NT2/D1 (cell line): ENCODE results near the gene MTTP.

Source experiments
- SUZ12 ChIP-seq: IDR thresholded peaks from 2 replicates; pipeline ENCODE4 v1.6.1; 2011; ENCODE audit not compliant: insufficient read length, insufficient read depth; ENCODE audit errors: extremely low read depth
- YY1 ChIP-seq: IDR thresholded peaks from 2 replicates; pipeline ENCODE4 v1.6.1; 2011; ENCODE audit not compliant: insufficient read length, insufficient read depth
- ZNF274 ChIP-seq: IDR thresholded peaks from 2 replicates; pipeline ENCODE4 v1.6.1; 2011; ENCODE audit warnings: mild to moderate bottlenecking, low read depth, low read length

DNA sequence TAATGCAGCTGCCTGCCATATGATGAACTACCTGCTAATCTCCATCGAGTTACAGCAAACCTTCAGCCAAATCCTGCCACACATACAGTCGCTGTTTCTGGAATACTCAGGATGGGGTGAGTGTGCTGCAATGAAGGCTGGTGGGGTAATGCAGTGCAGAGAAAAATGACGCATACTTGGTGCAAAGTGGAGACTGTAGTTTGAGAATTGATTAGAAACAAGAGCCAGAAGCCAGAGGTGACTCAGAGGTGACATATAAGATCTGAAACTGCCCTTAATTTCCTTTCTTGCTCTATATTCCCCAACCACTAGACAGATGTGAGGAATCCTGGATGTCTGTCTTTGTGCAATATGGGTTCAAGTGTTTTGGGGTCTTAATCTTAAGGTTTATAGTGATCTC is 61.0 kb downstream of the MTTP start:
- TF ChIP-seq SUZ12 (no peak), ZNF274 (no peak), YY1 (no peak)
